Gastroesophageal sphincter (tissue), 4 donors: ENCODE results near the gene DACH1. TPM values are rescaled to one million over a fixed set of nuclear protein-coding genes. Genes with fewer than 3 reads are reported as not detected.

Source experiments
- ATAC-seq: fragments of 150-250 bp; one replicate; pipeline ENCODE4 v1.9.1; 2016; ENCODE audit warnings: mild to moderate bottlenecking, moderate library complexity
- H3K27ac ChIP-seq, 4 donors: fragments of 200-600 bp; sonication (generic) in 3 of 4; 1 replicate in 3 of 4; 2 replicates in 1 of 4; pipeline ENCODE4 v1.5.1; 2016 to 2019
- H3K27me3 ChIP-seq: fragments of 200-600 bp; sonication (generic); one replicate; pipeline ENCODE4 v1.5.1; 2019
- H3K36me3 ChIP-seq, 2 donors: fragments of 200-600 bp; sonication (generic); one replicate each; pipeline ENCODE4 v1.5.1; 2019; ENCODE audit warnings: control low read depth in 1 of 2
- H3K4me1 ChIP-seq, 3 donors: fragments of 200-600 bp; sonication (generic); 1 replicate in 2 of 3; 2 replicates in 1 of 3; pipeline ENCODE4 v1.5.1; 2016 to 2019; ENCODE audit warnings: control low read depth in 2 of 3
- H3K4me3 ChIP-seq, 2 donors: fragments of 200-600 bp; sonication (generic); one replicate each; pipeline ENCODE4 v1.5.1; 2019; ENCODE audit warnings: mild to moderate bottlenecking in 1 of 2, moderate library complexity in 1 of 2
- H3K9me3 ChIP-seq, 3 donors: fragments of 200-600 bp; sonication (generic); one replicate each; pipeline ENCODE4 v1.5.1; 2017 to 2019; ENCODE audit warnings: control low read depth in 2 of 3
- CTCF ChIP-seq, 4 experiments: fragments of 200-600 bp in 2 of 4; fragments of 450-650 bp in 2 of 4; sonication (generic) in 1 of 4; IDR thresholded peaks; one replicate each; pipeline ENCODE4 v1.5.1; 2017 to 2019; ENCODE audit warnings: antibody characterized with exemption in 4 of 4, mild to moderate bottlenecking in 2 of 4, moderate library complexity in 2 of 4
- EP300 ChIP-seq: sonication (generic); formaldehyde crosslinking; IDR thresholded peaks from one replicate; pipeline ENCODE4 v1.6.1; 2017; ENCODE audit warnings: antibody characterized with exemption, mild to moderate bottlenecking
- POLR2A ChIP-seq, 2 donors: fragments of 450-650 bp; IDR thresholded peaks; one replicate each; pipeline ENCODE4 v1.6.1; 2017; ENCODE audit warnings: antibody characterized with exemption in 2 of 2, mild to moderate bottlenecking in 2 of 2, moderate library complexity in 1 of 2
- POLR2AphosphoS5 ChIP-seq: sonication (generic); formaldehyde crosslinking; IDR thresholded peaks from one replicate; pipeline ENCODE4 v1.6.1; 2017; ENCODE audit warnings: antibody characterized with exemption
- WGBS, 2 donors: methylation state at CpG; one replicate each; pipeline ENCODE4 v1.1.5; 2018; ENCODE audit warnings: low coverage in 1 of 2; 5-methylcytosine and 5-hydroxymethylcytosine counted together
- total RNA-seq, 4 donors: library from RNA; depleted of rRNA; stranded (reverse); fragments of >200 nt; gene quantifications; one replicate each; pipeline ENCODE4 v1.1.0, GENCODE V29; 2016

The DACH1 gene
- total RNA-seq, 4 donors from 2014 or later, result 1.1 to 2.1 (median 1.7) TPM

DNA sequence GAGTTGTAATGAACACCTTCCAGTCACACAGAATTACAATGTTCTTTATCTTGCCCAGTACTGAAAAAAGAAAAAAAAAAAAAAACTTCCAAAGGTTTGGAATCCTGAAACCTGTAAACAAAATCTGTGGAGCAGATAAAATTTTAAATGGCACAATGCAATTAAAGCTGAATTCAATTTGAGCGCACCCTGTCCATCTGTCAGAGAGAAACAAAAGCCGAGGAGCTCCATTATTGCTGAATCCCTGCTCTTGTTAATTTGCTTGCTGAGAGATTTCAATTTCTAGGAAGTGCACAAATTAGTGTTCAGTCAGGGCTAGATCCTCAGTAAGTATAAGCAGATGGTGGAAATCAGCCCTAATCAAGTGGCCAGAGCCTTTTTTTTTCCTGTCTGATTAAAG, 65.2 kb downstream of the DACH1 start:
- Histone ChIP-seq H3K4me3 (no peak overlapping the region), H3K36me3 (no peaks in the 10 kb centered on the region), H3K9me3 (no peaks in the 10 kb centered on the region), H3K27ac (no peak overlapping the region), H3K27me3 (no peaks in the 10 kb centered on the region), H3K4me1 (no peaks in the 10 kb centered on the region)
- no peak for TF ChIP-seq EP300
- WGBS, 2 donors, result 60 to 92% methylated on average over 2 of the region's 2 CpGs
- no peak for ATAC-seq

- no peaks in the 10 kb centered on the region for H3K36me3 ChIP-seq
These were observed 65.7 kb downstream of the DACH1 start for GRCh38 chr13:71801165-71801760.

GRCh38 chr13:71799324-71799723, 67.7 kb downstream of the DACH1 start:
- H3K27ac ChIP-seq, result no peak overlapping the region
- no peaks in the 10 kb centered on the region for H3K9me3 ChIP-seq
- H3K4me3 ChIP-seq, result no peak overlapping the region
- H3K36me3 ChIP-seq, result no peaks in the 10 kb centered on the region
- 84 to 92% methylated on average over 1 to 4 of the region's 4 CpGs for WGBS, 2 donors
- TF ChIP-seq CTCF (IDR thresholded peaks at IDR 0.05), result no peak
- no peak for TF ChIP-seq POLR2AphosphoS5
- no peak for TF ChIP-seq EP300
- no peak for TF ChIP-seq POLR2A (IDR thresholded peaks at IDR 0.05)
- no peak for ATAC-seq
- no peaks in the 10 kb centered on the region for H3K27me3 ChIP-seq
- H3K4me1 ChIP-seq, result no peaks in the 10 kb centered on the region

More at GRCh38 chr13:71801165-71801760, 65.7 kb downstream of the DACH1 start:
- no peaks in the 10 kb centered on the region for H3K4me1 ChIP-seq
- H3K4me3 ChIP-seq, result no peak overlapping the region
- 64 to 85% methylated on average over 3 of the region's 3 CpGs for WGBS, 2 donors
- no peaks in the 10 kb centered on the region for H3K9me3 ChIP-seq
- no peaks in the 10 kb centered on the region for H3K27me3 ChIP-seq
- no peak overlapping the region for H3K27ac ChIP-seq
- no peak for ATAC-seq
- TF ChIP-seq POLR2AphosphoS5, result no peak
- TF ChIP-seq POLR2A (IDR thresholded peaks at IDR 0.05), result no peak
- TF ChIP-seq CTCF (IDR thresholded peaks at IDR 0.05), result no peak
- TF ChIP-seq EP300, result no peak

DNA sequence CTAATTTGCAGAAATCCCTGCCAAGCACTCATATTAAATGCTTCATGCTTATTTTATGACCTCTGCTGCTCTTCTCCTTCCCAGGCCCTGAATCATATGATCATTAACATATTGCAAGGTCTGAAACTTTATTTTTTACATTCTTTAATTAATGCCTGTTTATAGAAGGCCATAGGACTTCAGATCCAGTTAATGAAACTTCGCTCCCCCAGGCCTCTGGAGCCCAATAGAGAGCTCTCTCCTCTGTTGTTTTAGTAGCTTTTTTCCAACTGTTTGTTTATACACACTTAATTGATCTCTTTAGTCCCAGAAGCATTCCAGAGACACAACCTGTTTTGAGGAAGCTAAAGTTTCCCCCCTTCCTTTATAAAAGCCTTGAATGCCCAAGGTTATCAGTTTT, 68.3 kb downstream of the DACH1 start:
- Histone ChIP-seq H3K36me3 (no peaks in the 10 kb centered on the region), H3K27ac (no peak overlapping the region), H3K27me3 (no peaks in the 10 kb centered on the region), H3K4me3 (no peak overlapping the region), H3K9me3 (no peaks in the 10 kb centered on the region), H3K4me1 (no peaks in the 10 kb centered on the region)
- WGBS, 2 donors, result 63 to 91% methylated on average over 1 of the region's 1 CpG
- no peak for ATAC-seq
- no peak for TF ChIP-seq CTCF (IDR thresholded peaks at IDR 0.05)
- no peak for TF ChIP-seq EP300
- no peak for TF ChIP-seq POLR2AphosphoS5
- no peak for TF ChIP-seq POLR2A (IDR thresholded peaks at IDR 0.05)

DNA sequence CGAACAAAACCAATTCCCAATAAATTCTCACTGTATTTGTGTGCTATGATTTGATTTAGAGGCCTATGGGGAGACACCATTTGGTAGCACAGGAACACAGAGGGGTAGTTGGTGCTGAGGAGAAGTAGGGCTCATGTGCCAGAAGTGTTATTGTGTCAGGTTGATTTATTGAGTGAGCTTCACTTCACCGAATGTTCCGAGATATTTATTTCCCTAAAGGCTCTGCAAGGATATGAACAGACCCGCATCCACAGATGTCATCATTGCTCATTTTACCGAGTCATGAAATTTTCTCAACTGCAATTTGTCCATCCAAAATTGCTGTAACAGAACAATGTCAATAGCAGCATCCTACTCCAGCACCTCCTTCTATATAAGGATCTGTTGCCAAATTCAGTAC, 69.5 kb downstream of the DACH1 start:
- no peak overlapping the region for H3K4me3 ChIP-seq
- H3K9me3 ChIP-seq, result no peaks in the 10 kb centered on the region
- no peak for TF ChIP-seq POLR2AphosphoS5
- no peak for TF ChIP-seq CTCF (IDR thresholded peaks at IDR 0.05)
- TF ChIP-seq POLR2A (IDR thresholded peaks at IDR 0.05), result no peak
- TF ChIP-seq EP300, result no peak
- H3K4me1 ChIP-seq, result no peaks in the 10 kb centered on the region
- H3K36me3 ChIP-seq, result no peaks in the 10 kb centered on the region
- ATAC-seq, result no peak
- no peaks in the 10 kb centered on the region for H3K27me3 ChIP-seq
- no peak overlapping the region for H3K27ac ChIP-seq
- 38 to 46% methylated on average over 5 of the region's 5 CpGs for WGBS, 2 donors
